NCI-H774 (cell line): ENCODE measurements around the gene GARRE1.
"Not testable (repeated sequence)": the region's sequence is repeated elsewhere in the genome, so short reads cannot be mapped to it uniquely, and the experiment has no call there.

Experiments used
- DNase-seq: peaks from one replicate; lab custom pipeline; 2025; lab: John Stamatoyannopoulos, UW

Gene GARRE1

DNA sequence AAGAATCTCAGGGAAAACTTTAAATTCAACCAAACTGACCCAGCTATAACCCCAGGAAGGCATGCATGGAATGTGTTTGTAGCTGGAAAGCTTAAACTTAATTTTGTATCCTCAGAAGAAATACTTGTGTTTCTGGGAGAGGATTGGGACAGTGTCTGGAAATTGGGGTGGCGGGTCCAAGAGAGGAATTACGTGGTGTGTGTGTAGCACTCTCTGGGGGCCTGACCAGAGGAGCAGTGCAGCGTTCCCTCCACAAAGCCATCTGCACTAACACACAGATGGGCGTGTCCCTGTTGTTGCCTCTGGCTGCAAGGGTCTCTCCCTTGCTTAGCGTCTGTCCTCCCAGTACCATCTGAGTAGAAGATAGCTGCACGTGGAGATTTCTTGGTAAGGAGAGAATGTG lies 6.4 kb downstream of the GARRE1 start:
- no peak for DNase-seq

DNA sequence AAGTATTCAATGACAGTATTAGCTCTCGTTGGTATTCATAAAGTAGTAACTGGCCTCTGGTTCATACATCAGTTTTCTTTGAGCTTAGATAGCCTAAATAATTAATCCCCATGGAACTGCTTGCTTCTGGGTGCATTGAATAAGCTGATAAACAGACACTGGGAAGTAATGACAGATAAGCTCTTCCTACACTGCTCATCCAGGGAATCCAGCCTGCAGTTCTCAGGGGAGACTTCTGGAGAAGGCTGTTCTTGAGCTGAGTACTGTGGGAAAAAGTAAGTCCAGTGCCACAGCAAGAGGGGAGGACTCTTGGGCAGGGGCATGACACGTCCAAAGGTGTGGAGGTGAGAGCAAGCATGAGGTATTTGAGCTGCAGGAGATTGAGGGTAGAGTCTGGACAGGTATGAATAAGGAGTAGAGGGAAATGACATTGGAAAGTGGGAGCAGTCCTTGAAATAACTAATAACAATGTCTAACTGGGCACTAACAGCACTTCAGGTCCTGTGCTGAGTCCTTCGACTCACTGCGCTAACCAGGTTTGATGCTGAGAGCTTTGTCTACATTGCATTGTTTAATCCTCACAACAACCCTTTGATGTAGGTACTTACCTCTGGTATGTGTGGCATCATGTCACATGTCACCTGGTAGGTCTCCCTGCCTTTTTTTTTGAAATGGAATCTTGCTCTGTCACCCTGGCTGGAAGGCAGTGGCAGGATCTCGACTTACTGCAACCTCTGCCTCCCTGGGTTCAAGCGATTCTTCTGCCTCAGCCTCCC lies 7.2 kb downstream of the GARRE1 start:
- no peak for DNase-seq

- DNase-seq: no peak
Measured at GRCh38 chr19:34263745-34264237, 9.4 kb downstream of the GARRE1 start.

DNA sequence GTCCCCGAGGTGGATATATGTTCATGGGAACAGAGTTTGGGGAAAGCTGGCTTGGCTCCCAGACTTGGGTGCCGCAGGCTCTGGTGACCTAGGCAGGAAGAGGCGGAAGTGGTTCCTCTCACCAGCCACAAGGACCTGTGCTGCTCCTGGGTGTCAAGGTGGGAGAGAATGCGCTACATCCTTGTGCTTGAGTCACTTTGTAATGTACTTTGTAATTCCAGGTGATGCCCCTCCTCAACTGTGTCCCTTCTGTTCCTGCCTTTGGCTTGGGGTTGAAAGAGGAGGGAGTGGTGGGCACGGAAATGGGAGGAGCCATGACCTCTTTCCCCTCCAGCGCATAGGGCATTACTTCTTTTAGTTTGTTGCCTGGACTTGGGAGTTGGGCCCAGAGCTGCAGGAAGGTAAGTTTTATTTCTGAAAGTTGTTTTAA lies 10.9 kb downstream of the GARRE1 start:
- DNase-seq: no peak

- DNase-seq: no peak
Measured at GRCh38 chr19:34269081-34269480, 14.7 kb downstream of the GARRE1 start.

DNA sequence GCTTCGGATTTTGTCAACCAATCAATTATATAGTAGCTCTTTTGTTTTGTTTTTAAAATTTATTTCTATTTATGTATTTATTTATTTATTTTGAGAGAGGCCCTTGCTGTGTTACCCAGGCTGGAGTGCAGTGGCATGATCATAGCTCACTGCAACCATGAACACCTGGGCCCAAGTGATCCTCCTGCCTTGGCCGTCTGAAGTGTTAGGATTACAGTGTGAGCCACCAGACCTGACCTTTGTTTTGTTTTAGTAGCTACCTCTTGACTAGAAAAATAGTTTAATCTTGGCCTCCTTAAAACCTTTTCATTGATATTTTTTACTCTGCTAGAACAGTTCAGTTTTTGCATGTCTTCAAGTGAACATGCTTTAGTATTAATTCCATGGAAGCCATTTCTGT lies 15.1 kb downstream of the GARRE1 start:
- no peak for DNase-seq

DNA sequence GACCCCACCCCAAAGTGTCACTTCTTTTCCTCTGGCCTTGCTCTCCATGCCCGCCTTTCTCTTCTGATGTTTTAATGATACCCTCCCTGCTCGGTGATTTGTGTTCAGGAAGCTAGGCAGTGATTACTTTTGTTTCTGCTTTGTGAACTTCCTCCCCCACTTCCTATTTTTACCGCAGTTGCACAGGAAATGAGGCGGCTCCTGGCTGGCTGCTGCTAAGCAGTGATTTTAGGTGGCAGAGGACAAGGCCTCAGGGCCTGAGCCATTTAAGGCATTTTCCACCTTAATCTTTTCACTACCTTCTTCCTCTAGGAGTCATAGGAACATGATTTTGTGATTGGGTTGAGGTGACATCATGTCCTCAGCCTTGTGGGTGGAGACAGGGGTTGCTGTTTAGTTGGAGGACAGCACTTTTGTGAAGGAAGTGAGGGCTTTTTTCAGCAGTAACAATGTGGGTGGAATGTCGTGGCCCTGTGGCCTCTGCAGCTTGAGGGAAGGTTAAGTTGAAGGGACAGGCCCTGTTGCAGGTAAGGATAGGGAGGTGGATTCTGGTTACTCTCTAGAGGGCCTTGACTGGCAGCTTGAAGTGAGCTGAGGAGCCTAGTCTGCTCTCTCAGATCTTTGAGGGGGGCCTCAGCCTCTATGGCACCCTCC lies 15.7 kb downstream of the GARRE1 start:
- no peak for DNase-seq

DNA sequence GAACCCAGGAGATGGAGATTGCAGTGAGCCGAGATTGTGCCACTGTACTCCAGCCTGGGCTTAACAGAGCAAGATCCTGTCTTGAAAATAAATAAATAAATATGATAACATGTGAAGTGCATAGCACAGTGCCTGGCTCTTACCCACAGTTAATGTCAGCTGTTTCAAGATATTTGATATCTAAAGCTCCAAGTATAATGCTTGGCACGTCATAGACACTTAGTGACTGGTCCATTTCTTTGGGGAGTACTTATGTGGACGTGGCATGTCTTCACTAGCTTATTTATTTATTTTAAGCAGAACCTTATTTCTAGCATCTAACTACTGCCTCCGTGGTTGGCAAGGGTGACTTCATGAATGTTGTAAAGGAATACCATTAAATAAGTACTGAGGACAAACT lies 18.8 kb downstream of the GARRE1 start:
- no peak for DNase-seq

DNA sequence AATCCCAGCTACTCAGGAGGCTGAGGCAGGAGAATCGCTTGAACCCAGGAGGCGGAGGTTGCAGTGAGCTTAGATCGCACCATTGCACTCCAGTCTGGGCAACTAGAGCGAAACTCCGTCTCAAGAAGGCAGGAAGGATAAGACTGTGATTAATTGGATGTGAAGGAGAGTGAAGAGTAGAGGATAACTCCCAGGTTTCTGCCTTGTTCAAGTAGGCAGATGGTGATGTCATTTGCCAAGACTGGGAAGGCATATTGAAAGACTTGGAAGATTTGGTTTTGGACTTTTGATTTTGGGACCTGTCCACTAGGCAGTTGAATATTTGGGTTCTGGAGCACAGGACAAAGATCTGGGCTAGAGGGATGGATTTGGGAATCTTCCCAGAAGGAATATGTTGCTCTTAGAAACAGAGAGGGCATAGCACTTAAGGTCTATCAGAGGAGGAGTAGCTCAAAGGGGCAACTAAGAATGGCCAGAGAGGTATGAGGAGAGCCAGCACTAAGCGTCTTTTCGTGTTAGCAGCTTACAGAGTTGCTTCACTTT lies 20.0 kb downstream of the GARRE1 start:
- no peak for DNase-seq

DNA sequence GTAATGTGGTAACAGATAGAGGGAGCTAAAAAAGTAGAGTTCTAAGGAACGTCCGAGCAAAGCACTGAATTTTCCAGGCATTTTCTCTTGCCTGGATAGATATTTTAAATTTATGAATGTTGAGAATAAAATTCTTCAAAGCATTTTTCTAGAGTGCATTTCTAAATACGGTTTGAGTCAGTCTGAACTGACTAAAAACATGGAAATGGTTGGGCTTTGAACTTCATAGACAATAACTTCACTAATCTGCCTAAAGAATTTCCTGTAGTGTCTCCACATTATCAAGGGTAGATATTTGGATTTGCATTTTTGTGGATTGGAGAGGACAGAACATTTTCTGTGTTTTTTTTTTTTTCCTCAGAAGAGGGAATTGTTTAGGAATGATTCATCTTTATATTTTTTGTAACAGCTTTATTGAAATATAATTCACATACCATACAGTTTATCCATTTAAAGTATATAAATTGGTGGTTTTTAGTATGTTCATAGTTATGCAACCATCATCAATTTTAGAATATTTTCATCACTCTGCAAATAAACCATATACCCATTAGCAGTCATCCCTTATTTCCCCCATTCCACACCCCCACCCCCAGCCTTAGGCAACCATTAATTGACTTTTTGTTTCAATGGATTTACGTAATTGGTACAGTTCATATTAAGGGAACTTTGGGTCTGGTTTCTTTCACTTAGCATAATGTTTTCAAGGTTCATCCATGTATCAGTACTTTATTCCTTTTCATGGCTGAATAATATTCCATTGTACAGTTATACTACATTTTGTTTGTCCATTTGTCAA lies 20.7 kb downstream of the GARRE1 start:
- DNase-seq: no peak

DNA sequence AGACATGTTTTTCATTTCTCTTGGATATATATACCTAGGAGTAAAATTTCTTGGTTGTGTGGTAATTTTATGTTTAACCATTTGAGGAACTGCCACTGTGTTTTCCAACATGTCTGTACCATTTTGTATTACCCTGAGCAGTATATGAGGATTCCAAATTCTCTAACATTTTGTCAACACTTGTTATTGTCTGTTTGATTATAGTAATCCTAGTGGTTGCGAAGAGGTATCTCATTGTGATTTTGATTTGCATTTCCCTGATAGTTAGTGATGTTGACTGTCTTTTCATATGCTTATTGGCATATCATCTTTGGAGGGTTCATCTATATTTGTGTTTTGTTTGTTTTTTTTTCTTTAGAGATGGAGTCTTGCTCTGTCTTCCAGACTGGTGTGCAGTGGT lies 21.4 kb downstream of the GARRE1 start:
- no peak for DNase-seq

- no peak for DNase-seq
Measured at GRCh38 chr19:34276614-34277013, 22.3 kb downstream of the GARRE1 start.

- no peak for DNase-seq
Measured at GRCh38 chr19:34277244-34277643, 22.9 kb downstream of the GARRE1 start.

DNA sequence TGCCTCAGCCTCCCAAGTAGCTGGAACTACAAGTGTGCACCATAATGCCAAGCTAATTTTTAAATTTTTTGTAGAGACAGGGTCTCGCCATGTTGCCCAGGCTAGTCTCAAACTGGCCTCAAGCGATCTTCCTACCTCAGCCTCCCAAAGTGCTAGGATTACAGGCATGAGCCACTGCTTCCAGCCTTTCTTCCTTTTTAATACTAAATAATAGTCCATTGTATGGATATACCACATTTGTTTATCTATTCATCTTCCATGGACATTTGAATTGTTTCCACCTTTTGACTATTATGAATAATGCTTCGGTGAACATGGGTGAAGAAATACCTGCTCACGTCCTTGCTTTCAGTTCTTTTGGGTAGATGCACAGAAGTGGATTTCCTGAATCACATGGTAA lies 24.4 kb downstream of the GARRE1 start:
- no peak for DNase-seq

DNA sequence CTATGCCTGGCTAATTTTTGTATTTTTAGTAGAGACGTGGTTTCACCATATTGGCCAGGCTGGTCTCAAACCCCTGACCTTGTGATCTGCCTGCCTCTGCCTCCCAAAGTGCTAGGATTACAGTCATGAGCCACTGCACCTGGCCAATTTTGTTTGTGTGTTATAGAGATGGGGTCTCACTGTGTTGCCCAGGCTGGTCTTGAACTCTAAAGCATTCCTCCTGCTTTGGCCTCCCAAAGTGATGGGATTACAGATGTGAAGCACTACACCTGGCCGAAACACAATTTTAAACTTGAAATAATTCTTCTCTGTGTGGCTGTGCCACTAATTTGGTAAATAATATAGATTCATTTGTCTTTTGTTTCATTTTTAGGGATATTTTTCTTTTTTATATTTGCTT lies 27.1 kb downstream of the GARRE1 start:
- not testable (repeated sequence) for DNase-seq

DNA sequence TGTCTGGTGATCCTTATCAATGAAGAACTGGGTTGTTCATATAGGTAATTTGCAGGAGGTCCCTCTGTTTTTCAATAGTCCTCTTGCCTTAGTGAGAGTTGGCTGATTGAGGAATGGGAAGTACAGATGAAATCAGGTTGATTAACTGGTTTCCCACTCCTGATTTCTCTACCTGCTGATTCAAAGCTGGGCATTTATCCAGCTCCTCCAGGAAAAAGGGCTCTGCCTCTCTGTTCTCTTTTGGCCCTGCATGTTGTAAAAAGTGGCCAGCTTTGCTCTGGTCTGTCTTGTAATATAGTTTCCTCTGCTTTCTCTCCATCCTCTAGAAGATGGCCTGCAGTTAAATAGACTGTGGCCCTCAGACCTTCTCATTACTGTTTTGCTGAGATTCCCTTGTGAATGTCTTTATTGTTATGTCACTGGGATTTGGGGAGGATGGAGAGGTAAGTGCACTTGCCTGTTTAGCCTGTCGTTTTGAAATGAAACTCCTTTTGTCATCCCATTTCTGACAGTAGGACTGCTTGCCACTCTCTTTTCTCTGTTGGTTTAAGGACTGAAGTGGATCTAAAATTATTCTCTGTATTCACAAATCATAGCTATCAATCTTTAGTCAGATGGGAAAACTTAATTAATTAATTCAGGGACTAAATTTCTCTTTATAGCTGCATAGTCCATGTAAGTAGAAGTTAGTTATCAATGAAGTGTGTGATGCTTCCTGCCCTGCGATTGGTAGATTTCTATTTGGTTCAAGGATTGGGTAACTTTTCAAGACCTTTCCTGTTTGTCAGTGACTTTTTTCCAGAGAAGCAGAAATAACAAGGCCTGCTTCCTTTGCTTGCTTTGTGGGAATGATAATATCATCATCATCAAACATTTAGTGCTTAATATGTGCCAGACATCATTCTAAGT lies 28.5 kb downstream of the GARRE1 start:
- DNase-seq: no peak

GRCh38 chr19:34284505-34284904 lies 30.2 kb downstream of the GARRE1 start:
- DNase-seq: no peak

- DNase-seq: no peak
Measured at GRCh38 chr19:34287662-34288140, 33.3 kb downstream of the GARRE1 start.

GRCh38 chr19:34288381-34288780 lies 34.0 kb downstream of the GARRE1 start:
- no peak for DNase-seq

DNA sequence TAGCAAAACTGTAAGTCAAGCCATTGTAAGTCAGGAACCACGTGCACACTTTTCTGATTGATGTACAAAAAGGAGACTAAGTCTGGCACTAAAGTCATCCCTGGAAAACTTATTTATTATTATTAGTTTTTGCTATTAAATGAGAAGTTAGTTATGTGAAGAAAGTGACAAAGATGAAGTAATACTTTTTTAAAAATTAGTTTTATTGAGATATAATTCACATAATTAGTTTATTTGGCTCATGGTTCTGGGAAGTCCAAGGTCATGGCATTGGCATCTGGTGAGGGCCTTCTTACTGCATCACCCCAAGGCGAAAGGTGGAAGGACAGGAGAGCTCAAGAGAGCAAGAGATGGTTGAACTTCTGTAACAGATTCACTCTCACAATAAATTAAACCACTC lies 36.9 kb downstream of the GARRE1 start:
- no peak for DNase-seq

DNA sequence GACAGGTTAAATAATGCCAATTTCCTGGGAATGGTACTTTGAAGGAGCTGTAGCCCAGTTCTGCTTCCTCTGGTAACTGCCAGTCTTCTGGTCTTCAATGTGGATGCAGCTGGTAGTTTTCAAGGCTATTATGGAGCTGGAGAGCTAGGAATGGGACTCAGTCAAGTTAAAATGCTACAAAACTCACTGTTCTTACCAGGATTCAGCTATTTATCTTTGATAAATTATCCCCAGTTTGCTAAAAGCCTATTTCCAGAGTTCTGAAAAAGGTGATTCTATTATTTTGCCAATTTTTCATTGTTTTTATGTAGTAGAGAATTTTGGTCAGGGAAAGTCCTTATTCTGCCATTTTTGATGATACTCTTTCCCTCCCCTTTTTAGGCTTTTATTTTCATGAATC lies 40.7 kb downstream of the GARRE1 start:
- no peak for DNase-seq
